HEK293 (cell line): ENCODE measurements around the gene ABCB9.

Source experiments
- CTCF ChIA-PET: fragments of 350-600 bp; formaldehyde crosslinking; extraction: SDS; loops from one replicate; lab custom pipeline; 2021; ENCODE audit warnings: antibody characterized with exemption; lab: Yijun Ruan, JAX
- POLR2A ChIA-PET: fragments of 300-600 bp; formaldehyde crosslinking; extraction: SDS; loops from one replicate; lab custom pipeline; 2020; ENCODE audit warnings: antibody characterized with exemption, inconsistent platforms; lab: Yijun Ruan, JAX
- H3K27ac ChIP-seq: fragments of 200-500 bp; sonication (Bioruptor generic); 2 replicates; pipeline ENCODE4 v1.5.1; 2014; ENCODE audit warnings: low read depth, low read length, control low read depth, inconsistent platforms; ENCODE audit errors: extremely low read depth
- H3K36me3 ChIP-seq, 2 experiments: fragments of 200-500 bp in 1 of 2; sonication (Bioruptor generic) in 1 of 2; 1 replicate in 1 of 2; 2 replicates in 1 of 2; pipeline ENCODE4 v1.5.1; 2014 to 2017; ENCODE audit warnings: inconsistent platforms in 2 of 2, low read length in 2 of 2; ENCODE audit not compliant: control insufficient read depth in 2 of 2, insufficient read depth in 1 of 2
- H3K4me1 ChIP-seq: fragments of 200-500 bp; sonication (Bioruptor generic); 2 replicates; pipeline ENCODE4 v1.5.1; 2014; ENCODE audit warnings: mild to moderate bottlenecking, low read length, inconsistent platforms; ENCODE audit not compliant: control insufficient read depth, insufficient read depth
- H3K4me3 ChIP-seq: 2 replicates; pipeline ENCODE4 v1.5.1; 2011; ENCODE audit warnings: low read depth, mild to moderate bottlenecking, control low read depth, low read length, moderate library complexity
- H3K9me3 ChIP-seq: fragments of 200-500 bp; sonication (Bioruptor generic); 2 replicates; pipeline ENCODE4 v1.5.1; 2014; ENCODE audit warnings: low read depth, low read length, inconsistent platforms; ENCODE audit not compliant: control insufficient read depth, insufficient read depth
- GFI1B ChIP-seq: fragments of 450-650 bp; formaldehyde crosslinking; IDR thresholded peaks from 2 replicates; pipeline ENCODE4 v1.5.1; 2016; ENCODE audit warnings: missing biosample characterization, missing genetic modification characterization
- HOXD13 ChIP-seq: sonication (generic); formaldehyde crosslinking; IDR thresholded peaks from 2 replicates; pipeline ENCODE4 v1.8.0; 2022; ENCODE audit warnings: missing genetic modification reagents, borderline replicate concordance
- KLF10 ChIP-seq: fragments of 450-650 bp; IDR thresholded peaks from 2 replicates; pipeline ENCODE4 v1.5.1; 2018; ENCODE audit warnings: missing biosample characterization, mild to moderate bottlenecking, missing genetic modification characterization
- ZBTB8A ChIP-seq: fragments of 450-650 bp; formaldehyde crosslinking; IDR thresholded peaks from 2 replicates; pipeline ENCODE4 v1.5.1; 2016; ENCODE audit warnings: missing biosample characterization, missing genetic modification characterization
- ZFHX2 ChIP-seq: fragments of 450-650 bp; formaldehyde crosslinking; conservative IDR thresholded peaks from 2 replicates; pipeline ENCODE4 v1.5.1; 2016; ENCODE audit warnings: missing biosample characterization, missing genetic modification characterization
- ZNF121 ChIP-seq: fragments of 450-650 bp; formaldehyde crosslinking; IDR thresholded peaks from 2 replicates; pipeline ENCODE4 v1.5.1; 2016; ENCODE audit warnings: missing biosample characterization, missing genetic modification characterization
- ZNF248 ChIP-seq: fragments of 450-650 bp; formaldehyde crosslinking; IDR thresholded peaks from 2 replicates; pipeline ENCODE4 v1.5.1; 2017; ENCODE audit warnings: missing biosample characterization, missing genetic modification characterization
- ZNF302 ChIP-seq: fragments of 450-650 bp; formaldehyde crosslinking; IDR thresholded peaks from 2 replicates; pipeline ENCODE4 v1.5.1; 2016; ENCODE audit warnings: missing biosample characterization, missing genetic modification characterization, low read depth
- ZNF366 ChIP-seq: fragments of 450-650 bp; formaldehyde crosslinking; conservative IDR thresholded peaks from 2 replicates; pipeline ENCODE4 v1.5.1; 2016; ENCODE audit warnings: missing biosample characterization, missing genetic modification characterization
- ZNF560 ChIP-seq: fragments of 450-650 bp; formaldehyde crosslinking; IDR thresholded peaks from 2 replicates; pipeline ENCODE4 v1.5.1; 2017; ENCODE audit warnings: missing biosample characterization, missing genetic modification characterization, borderline replicate concordance
- ZNF571 ChIP-seq: fragments of 450-650 bp; formaldehyde crosslinking; IDR thresholded peaks from 2 replicates; pipeline ENCODE4 v1.5.0; 2017; ENCODE audit warnings: missing biosample characterization, missing genetic modification characterization
- ZNF585B ChIP-seq: fragments of 450-650 bp; formaldehyde crosslinking; IDR thresholded peaks from 2 replicates; pipeline ENCODE4 v1.5.1; 2016; ENCODE audit warnings: missing biosample characterization, missing genetic modification characterization
- ZNF626 ChIP-seq: fragments of 450-650 bp; sonication (Bioruptor Pico); formaldehyde crosslinking; IDR thresholded peaks from 2 replicates; pipeline ENCODE4 v1.5.1; 2018; ENCODE audit warnings: missing biosample characterization, missing genetic modification characterization, inconsistent platforms
- ZXDB ChIP-seq: fragments of 450-650 bp; formaldehyde crosslinking; IDR thresholded peaks from 2 replicates; pipeline ENCODE4 v1.5.1; 2016; ENCODE audit warnings: missing biosample characterization, missing genetic modification characterization
- TF ChIP-seq, protein P1 (sequence below): fragments of 450-650 bp; formaldehyde crosslinking; IDR thresholded peaks from 2 replicates; pipeline ENCODE4 v1.5.1; 2016; ENCODE audit warnings: missing biosample characterization, missing genetic modification characterization
- TF ChIP-seq, protein P2 (sequence below): fragments of 450-650 bp; IDR thresholded peaks from 2 replicates; pipeline ENCODE4 v1.5.1; 2018; ENCODE audit warnings: missing biosample characterization, mild to moderate bottlenecking, missing genetic modification characterization
- TF ChIP-seq, protein P3 (sequence below): fragments of 450-650 bp; formaldehyde crosslinking; IDR thresholded peaks from 2 replicates; pipeline ENCODE4 v1.5.1; 2016; ENCODE audit warnings: missing biosample characterization, missing genetic modification characterization
- TF ChIP-seq, protein P4 (sequence below): fragments of 450-650 bp; formaldehyde crosslinking; IDR thresholded peaks from 2 replicates; pipeline ENCODE4 v1.5.1; 2016; ENCODE audit warnings: missing biosample characterization, missing genetic modification characterization
- TF ChIP-seq, protein P5 (sequence below): fragments of 450-650 bp; formaldehyde crosslinking; IDR thresholded peaks from 2 replicates; pipeline ENCODE4 v1.5.1; 2017; ENCODE audit warnings: missing biosample characterization, missing genetic modification characterization

Gene ABCB9

DNA sequence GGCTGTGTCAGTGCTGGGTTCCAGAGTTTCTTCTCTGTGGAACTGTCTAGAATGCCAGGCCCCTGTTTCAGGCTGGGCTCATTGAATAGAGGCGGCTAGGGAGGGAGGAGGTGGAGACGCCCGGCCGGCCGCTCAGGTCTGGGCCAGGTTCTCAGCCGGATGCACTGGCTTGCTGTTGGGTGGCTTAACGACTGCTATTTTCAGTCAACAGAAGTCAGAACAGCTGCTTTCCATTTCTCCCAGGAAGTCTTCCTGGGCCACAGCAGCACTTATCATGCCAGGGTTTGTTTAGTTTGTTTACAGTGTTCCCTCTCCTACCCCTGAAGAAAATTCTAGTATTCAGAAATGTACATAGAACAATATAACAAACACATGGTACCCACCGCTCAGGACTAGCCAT is 44.3 kb downstream of the ABCB9 start:
- ChIA-PET POLR2A (no interaction called here), CTCF (interaction anchor here (1.0 to 1.3 kb wide), 2 partner anchors 26 to 28 kb away, joined by 3 to 11 read pairs; no protein-coding TSS in a partner anchor)
- Histone ChIP-seq H3K4me3 (no peak overlapping the region), H3K27ac (no peak overlapping the region), H3K9me3 (no peaks in the 10 kb centered on the region), H3K4me1 (no peaks in the 10 kb centered on the region), H3K36me3 (no peaks in the 10 kb centered on the region)
- TF ChIP-seq ZNF626 (tag by site-specific recombination): no peak
- no peak for TF ChIP-seq KLF10
- no peak for TF ChIP-seq ZNF248 (tag by site-specific recombination)
- no peak for TF ChIP-seq ZBTB8A (tag by site-specific recombination)
- no peak for TF ChIP-seq ZNF366
- TF ChIP-seq ZNF585B (tag by site-specific recombination): no peak
- no peak for TF ChIP-seq GFI1B (tag by site-specific recombination)
- TF ChIP-seq, protein P1, sequence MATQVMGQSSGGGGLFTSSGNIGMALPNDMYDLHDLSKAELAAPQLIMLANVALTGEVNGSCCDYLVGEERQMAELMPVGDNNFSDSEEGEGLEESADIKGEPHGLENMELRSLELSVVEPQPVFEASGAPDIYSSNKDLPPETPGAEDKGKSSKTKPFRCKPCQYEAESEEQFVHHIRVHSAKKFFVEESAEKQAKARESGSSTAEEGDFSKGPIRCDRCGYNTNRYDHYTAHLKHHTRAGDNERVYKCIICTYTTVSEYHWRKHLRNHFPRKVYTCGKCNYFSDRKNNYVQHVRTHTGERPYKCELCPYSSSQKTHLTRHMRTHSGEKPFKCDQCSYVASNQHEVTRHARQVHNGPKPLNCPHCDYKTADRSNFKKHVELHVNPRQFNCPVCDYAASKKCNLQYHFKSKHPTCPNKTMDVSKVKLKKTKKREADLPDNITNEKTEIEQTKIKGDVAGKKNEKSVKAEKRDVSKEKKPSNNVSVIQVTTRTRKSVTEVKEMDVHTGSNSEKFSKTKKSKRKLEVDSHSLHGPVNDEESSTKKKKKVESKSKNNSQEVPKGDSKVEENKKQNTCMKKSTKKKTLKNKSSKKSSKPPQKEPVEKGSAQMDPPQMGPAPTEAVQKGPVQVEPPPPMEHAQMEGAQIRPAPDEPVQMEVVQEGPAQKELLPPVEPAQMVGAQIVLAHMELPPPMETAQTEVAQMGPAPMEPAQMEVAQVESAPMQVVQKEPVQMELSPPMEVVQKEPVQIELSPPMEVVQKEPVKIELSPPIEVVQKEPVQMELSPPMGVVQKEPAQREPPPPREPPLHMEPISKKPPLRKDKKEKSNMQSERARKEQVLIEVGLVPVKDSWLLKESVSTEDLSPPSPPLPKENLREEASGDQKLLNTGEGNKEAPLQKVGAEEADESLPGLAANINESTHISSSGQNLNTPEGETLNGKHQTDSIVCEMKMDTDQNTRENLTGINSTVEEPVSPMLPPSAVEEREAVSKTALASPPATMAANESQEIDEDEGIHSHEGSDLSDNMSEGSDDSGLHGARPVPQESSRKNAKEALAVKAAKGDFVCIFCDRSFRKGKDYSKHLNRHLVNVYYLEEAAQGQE: no peak
- TF ChIP-seq, protein P2, sequence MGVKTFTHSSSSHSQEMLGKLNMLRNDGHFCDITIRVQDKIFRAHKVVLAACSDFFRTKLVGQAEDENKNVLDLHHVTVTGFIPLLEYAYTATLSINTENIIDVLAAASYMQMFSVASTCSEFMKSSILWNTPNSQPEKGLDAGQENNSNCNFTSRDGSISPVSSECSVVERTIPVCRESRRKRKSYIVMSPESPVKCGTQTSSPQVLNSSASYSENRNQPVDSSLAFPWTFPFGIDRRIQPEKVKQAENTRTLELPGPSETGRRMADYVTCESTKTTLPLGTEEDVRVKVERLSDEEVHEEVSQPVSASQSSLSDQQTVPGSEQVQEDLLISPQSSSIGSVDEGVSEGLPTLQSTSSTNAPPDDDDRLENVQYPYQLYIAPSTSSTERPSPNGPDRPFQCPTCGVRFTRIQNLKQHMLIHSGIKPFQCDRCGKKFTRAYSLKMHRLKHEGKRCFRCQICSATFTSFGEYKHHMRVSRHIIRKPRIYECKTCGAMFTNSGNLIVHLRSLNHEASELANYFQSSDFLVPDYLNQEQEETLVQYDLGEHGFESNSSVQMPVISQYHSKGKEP: no peak
- TF ChIP-seq, protein P3, sequence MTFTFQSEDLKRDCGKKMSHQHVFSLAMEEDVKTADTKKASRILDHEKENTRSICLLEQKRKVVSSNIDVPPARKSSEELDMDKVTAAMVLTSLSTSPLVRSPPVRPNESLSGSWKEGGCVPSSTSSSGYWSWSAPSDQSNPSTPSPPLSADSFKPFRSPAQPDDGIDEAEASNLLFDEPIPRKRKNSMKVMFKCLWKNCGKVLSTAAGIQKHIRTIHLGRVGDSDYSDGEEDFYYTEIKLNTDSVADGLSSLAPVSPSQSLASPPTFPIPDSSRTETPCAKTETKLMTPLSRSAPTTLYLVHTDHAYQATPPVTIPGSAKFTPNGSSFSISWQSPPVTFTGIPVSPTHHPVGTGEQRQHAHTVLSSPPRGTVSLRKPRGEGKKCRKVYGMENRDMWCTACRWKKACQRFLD (tag by site-specific recombination): no peak
- no peak for TF ChIP-seq ZFHX2 (tag by site-specific recombination)
- TF ChIP-seq, protein P4, sequence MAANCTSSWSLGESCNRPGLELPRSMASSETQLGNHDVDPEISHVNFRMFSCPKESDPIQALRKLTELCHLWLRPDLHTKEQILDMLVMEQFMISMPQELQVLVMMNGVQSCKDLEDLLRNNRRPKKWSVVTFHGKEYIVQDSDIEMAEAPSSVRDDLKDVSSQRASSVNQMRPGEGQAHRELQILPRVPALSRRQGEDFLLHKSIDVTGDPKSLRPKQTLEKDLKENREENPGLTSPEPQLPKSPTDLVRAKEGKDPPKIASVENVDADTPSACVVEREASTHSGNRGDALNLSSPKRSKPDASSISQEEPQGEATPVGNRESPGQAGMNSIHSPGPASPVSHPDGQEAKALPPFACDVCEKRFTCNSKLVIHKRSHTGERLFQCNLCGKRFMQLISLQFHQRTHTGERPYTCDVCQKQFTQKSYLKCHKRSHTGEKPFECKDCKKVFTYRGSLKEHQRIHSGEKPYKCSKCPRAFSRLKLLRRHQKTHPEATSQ (tag by site-specific recombination): no peak
- TF ChIP-seq ZXDB (tag by site-specific recombination): no peak
- no peak for TF ChIP-seq HOXD13 (CRISPR knock-in tag)
- TF ChIP-seq, protein P5, sequence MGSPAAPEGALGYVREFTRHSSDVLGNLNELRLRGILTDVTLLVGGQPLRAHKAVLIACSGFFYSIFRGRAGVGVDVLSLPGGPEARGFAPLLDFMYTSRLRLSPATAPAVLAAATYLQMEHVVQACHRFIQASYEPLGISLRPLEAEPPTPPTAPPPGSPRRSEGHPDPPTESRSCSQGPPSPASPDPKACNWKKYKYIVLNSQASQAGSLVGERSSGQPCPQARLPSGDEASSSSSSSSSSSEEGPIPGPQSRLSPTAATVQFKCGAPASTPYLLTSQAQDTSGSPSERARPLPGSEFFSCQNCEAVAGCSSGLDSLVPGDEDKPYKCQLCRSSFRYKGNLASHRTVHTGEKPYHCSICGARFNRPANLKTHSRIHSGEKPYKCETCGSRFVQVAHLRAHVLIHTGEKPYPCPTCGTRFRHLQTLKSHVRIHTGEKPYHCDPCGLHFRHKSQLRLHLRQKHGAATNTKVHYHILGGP (tag by site-specific recombination): no peak
- no peak for TF ChIP-seq ZNF560

DNA sequence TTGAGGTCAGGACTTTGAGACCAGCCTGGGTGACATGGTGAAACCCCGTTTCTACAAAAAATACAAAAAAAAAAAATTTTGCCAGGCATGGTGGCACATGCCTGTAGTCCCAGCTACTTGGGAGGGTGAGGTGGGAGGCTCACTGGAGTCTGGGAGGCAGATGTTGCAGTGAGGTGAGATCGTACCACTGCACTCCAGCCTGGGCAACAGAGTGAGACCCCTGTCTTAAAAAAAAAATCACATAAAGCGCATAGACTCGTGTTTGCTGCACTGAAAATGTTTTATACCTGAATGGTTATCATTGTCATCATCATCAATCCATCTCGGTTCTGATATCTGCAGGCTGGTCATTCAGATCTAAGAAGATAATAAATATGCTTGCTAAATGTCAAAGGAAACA is 45.6 kb downstream of the ABCB9 start:
- CTCF ChIA-PET: no interaction called here
- TF ChIP-seq ZNF571 (tag by site-specific recombination) (no peak), ZNF302 (no peak), ZNF560 (no peak), ZNF121 (peak; percentile 57; the same call in 1 of the 2 replicates)
- TF ChIP-seq, all 188 proteins: peak for 1
- POLR2A ChIA-PET: no interaction called here
- H3K9me3 ChIP-seq: no peaks in the 10 kb centered on the region
- no peak overlapping the region for H3K27ac ChIP-seq
- no peaks in the 10 kb centered on the region for H3K4me1 ChIP-seq
- H3K4me3 ChIP-seq: no peak overlapping the region
- no peaks in the 10 kb centered on the region for H3K36me3 ChIP-seq
